GM18861 (cell line): ENCODE data around the gene TST.
"Not testable (repeated sequence)": the region's sequence is repeated elsewhere in the genome, so short reads cannot be mapped to it uniquely, and the experiment has no call there.

Experiments used
- ATAC-seq: cut with Tn5 transposase; IDR thresholded peaks from one replicate; pipeline ENCODE4 v1.9.1; 2021; ENCODE audit not compliant: unreplicated experiment

The TST gene

DNA sequence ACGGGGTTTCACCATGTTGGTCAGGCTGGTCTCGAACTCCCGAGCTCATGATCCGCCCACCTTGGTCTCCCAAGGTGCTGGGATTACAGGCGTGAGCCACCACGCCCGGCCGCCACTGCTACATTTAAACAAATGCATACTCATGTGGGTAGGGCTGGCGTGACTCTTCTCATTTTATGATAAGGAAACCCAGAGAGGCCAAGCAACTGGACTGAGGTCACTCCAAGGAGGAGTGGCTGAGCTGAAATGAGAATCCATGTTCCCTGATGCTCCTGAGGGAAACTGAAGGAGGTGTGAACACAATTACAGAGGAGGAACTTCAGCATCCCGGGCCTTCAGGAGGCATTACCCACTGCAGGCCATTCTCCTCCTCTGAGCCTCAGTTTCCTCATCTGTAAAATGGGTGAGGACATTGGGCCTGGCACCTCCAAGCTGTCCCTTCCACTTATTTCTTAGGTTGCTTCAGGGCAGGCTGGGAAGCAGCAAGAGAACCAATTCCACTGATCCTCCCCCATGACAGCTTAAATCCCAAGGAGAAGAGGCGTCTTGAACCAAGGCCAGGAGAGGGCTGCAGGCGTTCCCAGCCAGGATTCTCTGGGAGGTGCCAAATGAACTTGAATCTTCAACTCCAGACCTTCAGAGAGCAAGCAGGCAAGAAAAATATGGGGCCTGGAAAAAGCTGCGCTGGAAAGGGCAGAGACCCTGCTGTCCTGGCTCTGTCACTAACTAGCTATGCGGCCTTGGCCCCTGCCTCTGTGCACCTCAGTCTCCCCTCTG is 2.9 kb downstream of the TST start:
- ATAC-seq = no peak

DNA sequence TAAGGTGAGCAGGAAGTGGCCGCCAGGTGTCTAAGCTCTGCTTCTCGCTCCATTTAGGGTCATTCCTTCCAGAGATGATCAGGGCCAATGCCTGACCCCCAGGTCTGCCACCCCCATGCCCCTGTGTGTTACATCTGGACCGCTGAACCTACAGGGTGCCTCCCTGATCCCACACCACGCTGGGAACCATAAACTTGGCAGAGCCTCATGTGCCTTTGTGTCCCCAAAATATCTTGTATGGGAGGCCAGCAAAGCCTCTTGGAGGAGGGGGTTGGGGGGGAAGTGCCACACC is 3.7 kb downstream of the TST start:
- ATAC-seq = no peak

DNA sequence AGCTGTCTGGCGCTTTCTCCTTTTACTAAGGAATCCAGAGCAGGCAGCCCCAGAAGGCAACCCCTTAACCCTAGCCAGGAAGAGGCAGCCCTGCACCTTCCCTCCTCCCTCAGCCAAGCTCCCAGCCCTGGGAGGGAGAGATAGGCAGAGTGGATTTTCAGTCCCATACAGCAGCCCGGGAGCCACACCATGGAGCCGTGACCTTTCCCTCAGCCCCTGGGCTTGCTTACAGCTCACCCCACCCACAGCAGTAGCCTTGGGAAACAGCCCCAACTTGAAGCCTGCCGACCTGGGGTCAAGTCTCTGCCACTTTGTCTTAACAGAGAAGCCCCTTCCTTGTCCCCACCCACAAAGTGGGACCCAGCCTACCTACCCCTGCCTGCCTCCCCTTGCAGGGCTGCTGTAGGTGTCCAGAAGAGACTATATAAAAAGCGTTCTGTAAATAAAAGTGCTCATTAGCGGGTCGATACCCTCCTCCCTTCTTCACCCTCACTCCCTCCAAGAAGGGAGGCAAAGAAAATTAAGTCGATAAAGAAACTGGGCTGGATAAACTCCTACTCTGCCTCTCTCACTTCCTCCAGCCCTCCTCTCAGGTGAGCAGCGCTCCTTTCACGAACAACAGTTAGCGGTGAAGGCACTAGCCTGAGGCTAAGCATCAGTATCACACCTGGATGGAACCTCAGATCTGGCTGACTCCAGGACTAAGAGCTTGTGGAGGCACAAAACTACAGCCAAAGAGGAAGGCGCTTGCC is 4.2 kb downstream of the TST start:
- ATAC-seq = no peak

DNA sequence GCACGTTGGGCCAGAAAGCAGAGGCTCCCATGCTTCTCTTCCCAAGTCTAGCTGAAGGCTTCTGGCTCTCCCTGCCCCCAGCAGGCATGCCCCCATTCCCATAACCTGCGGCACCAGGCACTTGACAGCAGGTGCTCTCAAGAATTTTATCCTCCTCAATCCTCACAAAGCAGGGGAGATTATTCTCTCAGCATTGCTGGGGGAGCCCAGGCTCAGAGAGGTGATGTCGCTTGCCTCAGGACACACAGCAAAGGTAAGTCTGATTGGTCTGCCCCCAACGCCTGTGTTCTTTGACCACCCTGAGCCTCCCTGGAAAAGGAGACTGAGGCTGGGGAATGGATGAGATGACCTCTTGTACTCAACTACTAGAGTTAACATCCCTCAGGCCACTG is 4.8 kb downstream of the TST start:
- no peak for ATAC-seq

DNA sequence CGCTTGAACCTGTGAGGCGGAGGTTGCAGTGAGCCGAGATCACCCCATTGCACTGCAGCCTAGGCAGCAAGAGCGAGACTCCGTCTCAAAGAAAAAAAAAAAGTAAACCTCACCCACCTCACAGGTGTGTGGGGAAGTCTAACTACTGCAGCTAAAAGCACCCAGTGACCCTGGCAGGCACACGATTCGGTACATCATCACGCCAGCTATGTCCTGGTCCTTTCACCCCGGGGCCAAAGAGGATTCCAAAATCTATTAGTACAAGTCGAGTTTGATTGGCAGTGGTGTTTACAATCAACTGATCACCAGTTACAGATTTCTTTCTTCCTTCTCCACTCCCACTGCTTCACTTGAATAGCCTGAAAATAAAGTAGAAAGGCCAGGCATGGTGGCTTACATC is 6.3 kb downstream of the TST start:
- no peak for ATAC-seq

DNA sequence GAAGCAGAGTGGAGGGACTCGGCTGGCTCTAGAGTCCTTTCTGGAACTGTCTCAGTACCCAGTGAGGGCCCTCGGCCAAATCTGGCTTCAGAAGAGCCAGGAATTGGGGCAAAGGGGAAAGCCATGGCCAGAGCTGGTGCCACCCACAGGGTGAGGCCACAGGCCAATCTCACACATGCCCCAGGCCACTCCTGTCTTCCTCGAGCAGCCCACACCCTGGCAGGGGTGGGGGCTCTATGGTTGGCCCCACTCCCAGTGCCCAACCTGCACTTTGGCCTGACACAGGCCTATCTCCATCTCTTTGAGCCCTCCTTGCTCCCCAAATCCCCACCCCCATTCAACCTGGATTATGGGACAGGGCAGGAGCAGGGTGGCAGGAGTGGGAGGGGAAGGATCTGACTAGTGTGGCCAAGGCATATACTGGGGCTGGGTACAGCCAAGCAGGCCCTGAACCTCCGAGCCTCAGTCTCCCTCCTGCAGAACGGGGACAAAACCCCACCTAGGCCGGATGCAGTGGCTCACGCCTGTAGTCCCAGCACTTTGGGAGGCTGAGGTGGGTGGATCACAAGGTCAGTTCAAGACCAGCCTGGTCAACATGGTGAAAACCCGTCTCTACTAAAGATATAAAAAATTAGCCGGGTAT is 6.9 kb downstream of the TST start:
- ATAC-seq = no peak

DNA sequence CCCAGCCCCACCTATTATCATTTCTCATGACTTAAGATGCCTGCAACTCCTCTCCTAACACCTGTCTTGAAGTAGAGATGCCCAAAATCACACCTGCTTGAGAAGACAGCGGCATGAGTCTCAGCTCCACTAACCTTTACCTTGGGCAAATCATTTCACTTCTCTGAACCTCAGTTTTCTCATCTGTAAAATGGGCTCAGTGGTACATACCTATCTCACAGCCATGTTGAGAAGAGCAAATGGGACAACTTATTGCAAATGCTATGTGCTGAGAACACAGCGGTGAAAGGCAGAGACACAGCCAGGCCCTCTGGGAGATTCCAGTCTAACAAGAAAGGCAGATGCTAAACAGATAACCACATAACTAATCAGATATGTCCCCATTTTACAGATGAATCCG is 7.8 kb downstream of the TST start:
- no peak for ATAC-seq

DNA sequence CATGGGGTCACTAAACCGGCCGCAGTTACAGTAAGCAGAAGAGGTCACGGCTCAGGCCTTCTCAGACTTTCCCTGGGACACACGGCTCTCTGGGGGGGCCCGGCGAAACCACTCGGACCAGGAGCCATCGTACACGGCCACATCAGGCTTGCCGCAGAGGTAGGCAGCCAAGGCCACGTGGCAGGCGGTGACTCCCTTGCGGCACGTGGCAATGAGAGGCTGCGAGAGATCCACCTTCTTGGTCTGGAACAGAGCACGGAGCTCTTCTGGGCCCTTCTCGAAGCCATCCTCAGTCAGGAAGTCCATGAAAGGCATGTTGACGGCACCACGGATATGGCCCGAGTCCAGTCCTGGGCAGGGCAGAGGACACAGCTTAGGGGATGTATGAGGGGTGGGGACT is 8.3 kb downstream of the TST start:
- no peak for ATAC-seq

DNA sequence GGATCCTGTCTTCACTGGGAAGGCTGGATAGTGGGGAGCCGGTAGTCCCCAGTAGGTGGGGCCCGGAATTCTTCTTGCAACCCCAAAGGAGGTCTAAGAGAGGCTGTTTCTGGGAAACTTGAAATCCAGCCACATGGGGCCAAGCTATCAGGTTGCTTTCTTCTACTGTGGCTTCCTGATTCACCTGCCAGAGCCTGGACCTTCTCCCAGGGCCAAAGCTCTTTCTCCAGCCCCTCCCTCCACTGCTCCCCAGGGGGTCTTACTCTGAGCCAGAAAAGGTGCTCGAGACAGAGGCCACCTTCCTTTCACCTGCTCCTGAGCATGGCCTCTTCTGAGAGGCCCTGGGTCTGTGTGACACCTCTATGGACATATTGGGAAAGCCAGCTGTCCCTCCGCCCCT is 9.1 kb downstream of the TST start:
- no peak for ATAC-seq

DNA sequence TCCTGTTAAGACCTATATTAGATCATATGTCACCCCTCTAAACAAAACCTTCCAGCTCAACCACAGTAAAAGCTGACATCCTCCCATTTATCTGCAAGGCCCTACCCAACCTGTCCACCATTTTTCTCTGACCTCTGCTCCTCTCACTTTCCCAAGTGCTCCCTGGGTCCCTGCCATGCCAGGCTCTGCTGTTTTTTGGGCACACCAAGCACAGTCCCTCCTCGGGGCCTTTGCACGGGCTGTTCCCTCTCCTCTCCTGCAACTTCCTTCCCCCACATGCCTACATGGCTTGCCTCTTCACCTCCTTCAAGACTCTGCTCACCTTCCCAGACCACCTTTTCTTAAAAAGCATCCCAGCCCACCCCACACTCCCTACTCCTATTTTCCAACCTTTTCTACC is 9.8 kb downstream of the TST start:
- ATAC-seq = no peak

DNA sequence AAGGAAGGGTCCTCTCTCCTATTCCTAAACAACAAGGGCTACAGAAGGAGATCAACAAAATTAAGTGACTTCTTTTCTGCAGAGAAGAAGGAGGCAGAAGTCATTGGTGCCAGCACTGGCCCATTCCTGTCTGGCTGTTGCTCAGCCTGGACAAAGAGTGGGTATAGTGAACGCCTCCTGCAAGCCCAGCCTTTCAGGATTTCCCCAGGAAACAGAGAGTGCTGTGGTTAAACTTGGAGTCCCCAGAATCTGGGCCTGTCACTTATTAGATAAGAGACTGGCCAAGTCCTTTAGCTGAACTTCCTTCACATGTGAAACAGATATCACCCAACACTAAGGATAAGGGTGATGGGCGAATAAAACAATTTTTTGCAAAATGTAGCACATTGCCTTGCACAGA is 10.9 kb downstream of the TST start:
- no peak for ATAC-seq

DNA sequence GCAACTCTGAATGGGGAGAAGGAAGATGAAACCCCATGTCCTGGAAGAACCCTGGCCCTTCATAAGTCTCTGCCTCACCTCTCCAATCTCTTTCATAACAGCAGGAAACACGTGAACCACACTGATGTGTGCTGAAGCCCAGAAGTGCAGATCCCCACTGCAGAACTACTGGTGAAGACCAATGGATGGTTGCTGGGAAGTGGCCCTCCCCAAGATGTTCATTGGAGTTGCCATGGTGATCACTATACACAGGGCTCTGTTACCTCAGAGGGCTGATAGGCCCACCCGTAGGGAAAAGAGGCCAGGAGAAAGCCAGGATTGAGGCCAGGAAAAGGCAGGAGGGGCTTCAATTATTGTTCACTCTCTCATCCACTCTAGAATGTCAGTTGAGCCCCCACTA is 11.6 kb downstream of the TST start:
- no peak for ATAC-seq

DNA sequence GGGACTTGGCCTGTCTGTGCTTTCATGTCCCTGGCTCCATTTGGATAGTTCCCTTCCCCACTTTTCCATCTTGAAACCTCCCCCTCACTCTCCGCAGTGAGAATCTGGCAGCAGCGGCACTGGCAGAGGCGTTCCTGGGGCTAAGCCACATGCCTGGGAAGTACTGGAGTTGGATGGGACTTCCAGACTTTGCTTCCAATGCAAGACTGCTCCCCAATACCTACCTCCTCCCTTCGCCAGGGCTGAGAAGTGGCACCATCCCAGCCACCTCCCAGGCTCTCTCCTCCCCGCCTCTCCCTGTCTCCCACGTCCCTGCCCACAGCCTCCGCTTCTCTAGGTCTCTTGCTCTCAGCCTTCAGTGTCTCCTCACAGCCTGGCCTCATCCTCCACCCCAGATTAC is 16.6 kb downstream of the TST start:
- no peak for ATAC-seq

DNA sequence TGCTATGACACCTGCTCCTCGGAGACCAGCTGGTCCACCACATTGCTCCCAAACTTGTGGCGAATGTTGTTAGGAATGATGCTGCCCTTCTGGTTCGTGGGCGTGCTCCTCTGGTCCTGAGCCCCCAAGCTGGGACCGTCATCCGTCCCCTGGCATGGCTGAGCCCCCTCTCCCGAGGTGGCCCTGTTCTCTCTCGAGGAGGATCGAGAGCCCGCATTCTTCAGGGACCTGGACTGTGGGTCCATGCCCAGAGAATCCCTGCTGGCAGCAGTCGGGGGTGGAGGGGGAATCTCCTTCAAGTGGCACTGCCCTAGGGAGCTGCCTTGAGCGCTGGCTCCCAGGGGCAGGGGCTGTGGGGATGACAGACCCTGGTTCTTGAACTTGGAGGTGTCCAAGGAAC is 17.4 kb downstream of the TST start:
- ATAC-seq = no peak

DNA sequence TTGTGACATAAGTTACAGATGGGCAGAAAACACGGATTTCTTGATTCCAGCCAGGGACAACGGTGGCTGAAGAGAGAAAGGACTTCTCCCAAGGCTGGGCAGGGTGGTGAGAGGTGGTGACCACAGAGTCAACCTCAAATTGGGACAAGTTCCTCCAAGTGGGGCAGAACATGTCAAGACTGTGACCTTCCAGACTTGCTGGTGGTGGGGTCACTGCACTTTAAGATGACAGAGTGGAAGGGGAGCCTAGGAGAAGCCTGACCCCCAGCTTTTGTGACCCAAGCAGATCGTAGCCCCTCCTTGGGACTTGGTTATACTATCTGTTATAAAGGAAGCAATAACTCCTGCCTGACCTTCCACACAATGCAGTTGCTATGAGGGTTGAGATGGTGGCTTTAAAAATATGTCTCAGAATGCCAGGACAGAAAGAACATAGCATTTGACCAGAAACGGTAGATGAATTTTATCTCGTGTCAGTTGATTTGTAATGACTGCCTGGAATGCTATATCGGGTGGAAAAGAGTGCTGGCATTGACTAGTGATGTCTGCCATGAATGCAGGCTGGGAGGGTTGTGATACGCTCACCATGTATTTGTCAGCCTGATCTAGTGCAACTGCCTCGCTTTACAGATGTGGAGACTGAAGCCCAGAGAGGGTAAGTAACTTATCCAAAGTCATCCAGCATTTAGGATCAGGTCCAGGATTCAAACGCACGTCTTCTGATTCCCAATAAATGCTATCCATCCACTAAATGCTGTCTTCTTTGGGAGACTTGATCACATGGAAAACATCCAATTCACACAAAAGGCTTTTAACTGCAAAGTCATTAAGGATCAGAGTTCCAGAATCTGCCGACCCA is 18.3 kb downstream of the TST start:
- ATAC-seq = no peak

DNA sequence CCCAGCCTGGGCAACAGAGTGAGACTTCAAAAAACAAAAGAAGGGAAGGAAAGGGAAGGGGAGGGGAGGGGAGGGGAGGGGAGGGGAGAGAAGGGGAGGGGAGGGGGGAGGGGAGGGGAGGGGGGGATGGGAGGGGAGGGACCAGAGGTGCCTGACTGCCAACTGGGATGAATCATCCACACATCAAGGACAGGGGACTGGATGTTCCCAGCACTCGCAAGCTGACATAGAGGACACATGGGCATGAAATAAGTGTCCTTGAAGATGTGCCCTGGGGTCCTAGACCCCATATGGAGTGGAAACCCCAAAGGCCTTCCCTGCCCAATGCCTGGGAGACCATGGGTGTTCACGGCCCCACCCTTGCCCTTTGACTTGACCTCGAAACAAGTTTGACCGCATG is 19.8 kb downstream of the TST start:
- ATAC-seq = no peak

DNA sequence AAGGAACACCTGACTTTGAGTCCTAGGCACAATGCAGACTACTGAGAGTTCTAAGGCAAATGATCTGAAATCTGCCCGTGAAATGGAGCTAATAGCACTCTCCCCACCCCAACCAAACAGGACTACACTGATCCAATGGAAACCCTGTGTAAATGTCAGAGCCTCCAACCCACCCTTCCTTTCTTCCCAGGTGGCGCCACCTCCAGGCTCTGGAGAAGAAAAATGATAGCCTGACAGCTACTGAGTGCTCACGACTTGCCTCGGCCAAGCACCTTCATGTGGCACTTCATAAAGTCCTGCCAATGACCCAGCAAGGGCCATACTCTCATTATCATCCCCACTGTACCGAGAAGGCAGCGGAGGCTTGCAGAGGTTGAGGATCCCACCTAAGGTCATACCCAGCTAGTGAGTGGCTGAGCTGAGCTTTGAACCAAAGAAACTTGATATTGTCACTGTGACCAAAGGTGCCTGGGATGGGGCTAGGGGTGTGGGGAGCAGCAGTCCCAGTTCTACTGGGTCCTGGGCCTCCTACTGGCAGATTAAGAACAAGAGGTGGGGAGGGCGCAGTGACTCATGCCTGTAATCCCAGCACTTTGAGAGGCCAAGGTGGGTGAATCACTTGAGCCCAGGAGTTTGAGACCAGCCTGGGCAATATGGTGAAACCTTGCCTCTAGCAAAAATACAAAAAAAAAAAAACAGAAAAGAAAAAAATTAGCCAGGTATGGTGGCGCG is 20.5 kb downstream of the TST start:
- no peak for ATAC-seq

DNA sequence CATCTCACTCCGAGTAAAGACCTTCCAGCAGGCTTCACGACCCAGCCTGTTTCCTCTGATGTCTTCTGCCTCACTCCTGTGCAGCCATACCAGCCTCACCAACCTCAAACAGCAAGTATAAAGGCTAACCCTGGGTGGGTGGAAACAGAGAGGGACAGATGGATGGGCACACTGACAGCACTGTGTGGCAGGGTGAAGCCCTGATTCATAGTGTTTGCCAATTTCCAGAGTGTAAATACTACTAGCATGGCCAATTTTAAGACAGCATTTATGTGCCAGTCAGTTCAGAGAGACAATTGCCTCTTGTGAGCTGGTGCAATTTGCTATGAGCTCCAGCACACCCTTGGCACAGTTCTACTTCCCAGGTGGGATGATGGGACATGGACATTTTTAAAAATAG is 21.5 kb downstream of the TST start:
- no peak for ATAC-seq

DNA sequence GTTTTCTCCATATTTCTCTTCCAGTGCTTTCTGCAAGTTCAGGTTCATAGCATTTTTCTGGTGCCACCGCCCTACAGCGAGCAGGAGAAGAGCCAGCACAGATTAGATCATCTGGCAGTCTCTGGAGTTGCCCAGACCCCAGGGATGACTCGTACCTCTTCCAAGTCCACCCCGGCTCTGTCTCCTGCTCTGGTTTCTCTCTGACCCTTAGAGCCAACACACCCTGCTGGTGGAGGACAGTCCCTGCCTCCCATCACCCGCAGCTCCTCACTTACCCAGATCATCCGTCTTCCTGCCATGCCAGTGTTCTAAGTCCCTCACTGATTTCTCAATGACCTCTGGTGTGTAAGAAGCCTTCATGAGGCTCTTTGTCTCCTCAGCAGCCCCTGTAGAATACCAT is 28.0 kb downstream of the TST start:
- no peak for ATAC-seq

DNA sequence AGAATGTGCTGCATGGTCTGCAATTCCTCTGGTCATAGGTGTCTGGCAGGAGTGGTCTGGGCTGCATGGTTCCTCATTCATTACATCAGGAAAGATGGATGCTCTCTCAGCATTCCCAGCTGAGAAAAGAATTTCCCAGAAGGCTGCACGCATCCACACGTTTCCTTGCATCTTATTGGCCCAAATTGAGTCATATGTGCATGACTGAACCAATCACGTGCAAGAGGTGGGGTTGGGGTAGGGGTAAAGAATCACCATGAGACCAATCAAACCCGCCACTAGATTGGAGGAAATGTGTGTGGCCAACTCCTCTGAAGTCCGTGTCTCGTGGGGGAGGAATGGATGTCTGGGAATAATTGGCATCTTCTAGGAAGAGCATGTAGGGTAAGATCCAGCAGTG is 28.8 kb downstream of the TST start:
- ATAC-seq = no peak

DNA sequence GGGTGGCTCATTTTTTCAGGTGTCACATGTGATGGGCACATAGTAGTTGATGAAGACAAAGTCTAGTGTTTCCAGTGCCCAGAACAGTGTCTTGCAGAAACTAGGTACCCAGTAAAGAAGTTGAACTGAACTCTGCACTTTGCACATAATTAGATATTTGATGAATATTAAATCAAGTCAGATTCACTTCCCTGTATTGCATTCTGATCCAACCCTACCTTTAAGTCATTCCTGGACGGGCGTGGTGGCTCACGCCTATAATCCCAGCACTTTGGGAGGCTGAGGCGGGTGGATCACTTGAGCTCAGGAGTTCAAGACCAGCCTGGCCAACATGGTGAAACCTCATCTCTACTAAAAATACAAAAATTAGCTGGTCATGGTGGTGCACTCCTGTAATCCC is 30.2 kb downstream of the TST start:
- ATAC-seq = not testable (repeated sequence)
